Hepatocyte (in vitro differentiated cells): ENCODE data around the gene FAM167B. TPM values are rescaled to one million over a fixed set of nuclear protein-coding genes. Genes with fewer than 3 reads are reported as not detected.

Experiments
- DNase-seq: peaks from one replicate; pipeline ENCODE4 v3.0.0-alpha.2; 2016; ENCODE audit warnings: low spot score
- H2AFZ ChIP-seq: fragments of 200-600 bp; sonication (generic); 2 replicates; pipeline ENCODE4 v1.6.0; 2016; ENCODE audit warnings: antibody characterized with exemption, mild to moderate bottlenecking
- H3K27ac ChIP-seq: fragments of 200-600 bp; sonication (generic); 2 replicates; pipeline ENCODE4 v1.5.1; 2016; ENCODE audit warnings: mild to moderate bottlenecking
- H3K27me3 ChIP-seq: fragments of 200-600 bp; sonication (generic); 2 replicates; pipeline ENCODE4 v1.6.1; 2016
- H3K36me3 ChIP-seq: fragments of 200-600 bp; sonication (generic); replicated peaks from 2 replicates; pipeline ENCODE4 v1.5.1; 2016; ENCODE audit warnings: low read depth; ENCODE audit not compliant: insufficient read depth
- H3K4me1 ChIP-seq: fragments of 200-600 bp; sonication (generic); 2 replicates; pipeline ENCODE4 v1.5.1; 2016; ENCODE audit warnings: mild to moderate bottlenecking, moderate library complexity; ENCODE audit not compliant: insufficient read depth
- H3K4me2 ChIP-seq: fragments of 200-600 bp; sonication (generic); 2 replicates; pipeline ENCODE4 v1.6.0; 2016
- H3K4me3 ChIP-seq: fragments of 200-600 bp; sonication (generic); 2 replicates; pipeline ENCODE4 v1.5.1; 2016; ENCODE audit warnings: mild to moderate bottlenecking
- H3K79me2 ChIP-seq: fragments of 200-600 bp; sonication (generic); 2 replicates; pipeline ENCODE4 v1.6.0; 2017; ENCODE audit warnings: mild to moderate bottlenecking
- H3K9me2 ChIP-seq: fragments of 200-600 bp; sonication (generic); replicated peaks from 2 replicates; pipeline ENCODE4 v1.6.0; 2017; ENCODE audit warnings: mild to moderate bottlenecking; ENCODE audit not compliant: insufficient read depth
- H3K9me3 ChIP-seq: fragments of 200-600 bp; sonication (generic); 2 replicates; pipeline ENCODE4 v1.5.1; 2016; ENCODE audit warnings: low read depth, mild to moderate bottlenecking
- H4K20me1 ChIP-seq: fragments of 200-600 bp; sonication (generic); 2 replicates; pipeline ENCODE4 v1.6.0; 2016; ENCODE audit warnings: mild to moderate bottlenecking; ENCODE audit not compliant: insufficient read depth, poor library complexity, severe bottlenecking
- CTCF ChIP-seq: fragments of 200-600 bp; sonication (generic); IDR thresholded peaks from 2 replicates; pipeline ENCODE4 v1.5.1; 2016; ENCODE audit warnings: antibody characterized with exemption, mild to moderate bottlenecking; ENCODE audit not compliant: poor library complexity
- EZH2 ChIP-seq: fragments of 200-600 bp; sonication (generic); IDR thresholded peaks from 2 replicates; pipeline ENCODE4 v1.6.1; 2016; ENCODE audit warnings: antibody characterized with exemption, mild to moderate bottlenecking, borderline replicate concordance
- EZH2phosphoT487 ChIP-seq: fragments of 200-600 bp; sonication (generic); IDR thresholded peaks from one replicate; pipeline ENCODE4 v1.6.1; 2018; ENCODE audit warnings: antibody characterized with exemption, mild to moderate bottlenecking, low read depth, moderate library complexity; ENCODE audit not compliant: unreplicated experiment, severe bottlenecking
- WGBS: methylation state at CpG from one replicate; pipeline ENCODE4 v1.1.6; 2016; ENCODE audit warnings: low lambda C conversion rate; ENCODE audit errors: missing lambda C conversion rate; 5-methylcytosine and 5-hydroxymethylcytosine counted together
- polyA plus RNA-seq: library from polyadenylated mRNA; unstranded; fragments of >200 nt; fragmentation: Nextera tagmentation; extraction: Ambion mirVana; gene quantifications from 2 replicates; pipeline ENCODE4 v1.2.1, GENCODE V29; 2016
- total RNA-seq: library from RNA; depleted of rRNA; stranded (reverse); fragments of >200 nt; gene quantifications from 2 replicates; pipeline ENCODE4 v1.2.3, GENCODE V29; 2014

FAM167B gene
- total and polyA plus RNA-seq, 2 experiments from 2014 or later = 0.53 to 0.75 TPM

- H3K79me2 ChIP-seq = no peaks in the 10 kb centered on the region
- WGBS = 86% methylated on average over 4 of the region's 4 CpGs
- peak overlapping the region; percentile 97 for H3K4me2 ChIP-seq
- no peak for TF ChIP-seq CTCF
- no peak for TF ChIP-seq EZH2
- H3K4me3 ChIP-seq = no peak overlapping the region
- H3K27ac ChIP-seq = peak overlapping the region; percentile 82
- no peaks in the 10 kb centered on the region for H3K4me1 ChIP-seq
- H4K20me1 ChIP-seq = no peaks in the 10 kb centered on the region
- H3K9me3 ChIP-seq = no peaks in the 10 kb centered on the region
- no peak overlapping the region for H2AFZ ChIP-seq
- H3K36me3 ChIP-seq = no peaks in the 10 kb centered on the region
- no peaks in the 10 kb centered on the region for H3K27me3 ChIP-seq
- no peak for DNase-seq
- no peaks in the 10 kb centered on the region for H3K9me2 ChIP-seq
These were observed 47.8 kb upstream of the FAM167B start for GRCh38 chr1:32199043-32199716.

- no peaks in the 10 kb centered on the region for H3K27me3 ChIP-seq
- peak overlapping the region; percentile 97 for H3K4me2 ChIP-seq
- TF ChIP-seq EZH2phosphoT487 (no peak), EZH2 (no peak), CTCF (no peak)
- 45% methylated on average over 6 of the region's 6 CpGs for WGBS
- H3K79me2 ChIP-seq = no peaks in the 10 kb centered on the region
- peak overlapping the region; percentile 31 for H3K4me3 ChIP-seq
- no peaks in the 10 kb centered on the region for H3K36me3 ChIP-seq
- H4K20me1 ChIP-seq = no peaks in the 10 kb centered on the region
- no peak for DNase-seq
- no peaks in the 10 kb centered on the region for H3K9me3 ChIP-seq
- peak overlapping the region; percentile 82 for H3K27ac ChIP-seq
- no peak overlapping the region for H2AFZ ChIP-seq
- H3K4me1 ChIP-seq = no peaks in the 10 kb centered on the region
- H3K9me2 ChIP-seq = no peaks in the 10 kb centered on the region
These were observed 47.3 kb upstream of the FAM167B start for GRCh38 chr1:32199717-32200072.

GRCh38 chr1:32200226-32201010 is 46.6 kb upstream of the FAM167B start, which contains the start of gene CCDC28B:
Gene CCDC28B (plus strand): TSS chr1:32200595. CDS start chr1:32201936, 1,341 bp downstream.
- no peaks in the 10 kb centered on the region for H3K9me2 ChIP-seq
- H3K27ac ChIP-seq = peak within 1 kb of the TSS; percentile 82
- H3K36me3 ChIP-seq = no peaks in the 10 kb centered on the region
- no peaks in the 10 kb centered on the region for H3K79me2 ChIP-seq
- H3K27me3 ChIP-seq = no peaks in the 10 kb centered on the region
- WGBS = under 1% methylated on average over 34 of the region's 34 CpGs
- no peaks in the 10 kb centered on the region for H3K4me1 ChIP-seq
- H2AFZ ChIP-seq = peak within 1 kb of the TSS; percentile 84
- no peaks in the 10 kb centered on the region for H4K20me1 ChIP-seq
- peak; percentile 73 for DNase-seq
- no peaks in the 10 kb centered on the region for H3K9me3 ChIP-seq
- no peak for TF ChIP-seq EZH2
- no peak for TF ChIP-seq EZH2phosphoT487
- TF ChIP-seq CTCF = no peak
- H3K4me2 ChIP-seq = peak within 1 kb of the TSS; percentile 97
- H3K4me3 ChIP-seq = peak within 1 kb of the TSS; percentile 31
